Liver (tissue), 3 donors: ENCODE measurements around the gene CLMN.

Experiments
- CTCF ChIP-seq: fragments of 150-350 bp; IDR thresholded peaks from 2 replicates; pipeline ENCODE4 v1.5.1; 2017; ENCODE audit warnings: improper control_type of control experiment, low read depth, low read length; ENCODE audit not compliant: missing input control
- EGR1 ChIP-seq, 2 donors: IDR thresholded peaks; 2 replicates each; pipeline ENCODE4 v1.6.1; 2016 to 2018; ENCODE audit warnings: antibody characterized with exemption in 2 of 2, low read depth in 2 of 2
- FOXA1 ChIP-seq: IDR thresholded peaks from 2 replicates; pipeline ENCODE4 v1.6.1; 2016; ENCODE audit warnings: antibody characterized with exemption
- JUND ChIP-seq, 2 donors: IDR thresholded peaks; 2 replicates each; pipeline ENCODE4 v1.6.1; 2016; ENCODE audit warnings: antibody characterized with exemption in 2 of 2
- RAD21 ChIP-seq, 2 donors: IDR thresholded peaks; 2 replicates each; pipeline ENCODE4 v1.6.1; 2016; ENCODE audit warnings: antibody characterized with exemption in 2 of 2, mild to moderate bottlenecking in 2 of 2
- TAF1 ChIP-seq: conservative IDR thresholded peaks from 2 replicates; pipeline ENCODE4 v1.6.1; 2016; ENCODE audit warnings: antibody characterized with exemption, mild to moderate bottlenecking
- TF ChIP-seq, protein P1 (sequence below): IDR thresholded peaks from 2 replicates; pipeline ENCODE4 v1.6.1; 2016; ENCODE audit warnings: antibody characterized with exemption
- TF ChIP-seq, protein P2 (sequence below): IDR thresholded peaks from 2 replicates; pipeline ENCODE4 v1.6.1; 2016; ENCODE audit warnings: antibody characterized with exemption
- donor health status: healthy.
- donor health status: healthy.

GRCh38 chr14:95355422-95355821 is 35.7 kb upstream of the CLMN start:
- TF ChIP-seq CTCF: no peak
- TF ChIP-seq JUND (IDR thresholded peaks at IDR 0.05): no peak
- no peak for TF ChIP-seq RAD21 (IDR thresholded peaks at IDR 0.05)
- TF ChIP-seq EGR1 (IDR thresholded peaks at IDR 0.05; ENCODE audit: low read depth in 2 of 2): no peak
- TF ChIP-seq FOXA1: no peak
- TF ChIP-seq, protein P1, sequence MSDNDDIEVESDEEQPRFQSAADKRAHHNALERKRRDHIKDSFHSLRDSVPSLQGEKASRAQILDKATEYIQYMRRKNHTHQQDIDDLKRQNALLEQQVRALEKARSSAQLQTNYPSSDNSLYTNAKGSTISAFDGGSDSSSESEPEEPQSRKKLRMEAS: no peak
- TF ChIP-seq TAF1: no peak
- TF ChIP-seq, protein P2, sequence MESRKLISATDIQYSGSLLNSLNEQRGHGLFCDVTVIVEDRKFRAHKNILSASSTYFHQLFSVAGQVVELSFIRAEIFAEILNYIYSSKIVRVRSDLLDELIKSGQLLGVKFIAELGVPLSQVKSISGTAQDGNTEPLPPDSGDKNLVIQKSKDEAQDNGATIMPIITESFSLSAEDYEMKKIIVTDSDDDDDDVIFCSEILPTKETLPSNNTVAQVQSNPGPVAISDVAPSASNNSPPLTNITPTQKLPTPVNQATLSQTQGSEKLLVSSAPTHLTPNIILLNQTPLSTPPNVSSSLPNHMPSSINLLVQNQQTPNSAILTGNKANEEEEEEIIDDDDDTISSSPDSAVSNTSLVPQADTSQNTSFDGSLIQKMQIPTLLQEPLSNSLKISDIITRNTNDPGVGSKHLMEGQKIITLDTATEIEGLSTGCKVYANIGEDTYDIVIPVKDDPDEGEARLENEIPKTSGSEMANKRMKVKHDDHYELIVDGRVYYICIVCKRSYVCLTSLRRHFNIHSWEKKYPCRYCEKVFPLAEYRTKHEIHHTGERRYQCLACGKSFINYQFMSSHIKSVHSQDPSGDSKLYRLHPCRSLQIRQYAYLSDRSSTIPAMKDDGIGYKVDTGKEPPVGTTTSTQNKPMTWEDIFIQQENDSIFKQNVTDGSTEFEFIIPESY: no peak
